ENCODE measurements around the gene ENOX1.

GRCh38 chr13:43220873-43221595 is 565.7 kb downstream of the ENOX1 start:
- no peak for TF ChIP-seq MAFK (IDR thresholded peaks at IDR 0.05; ENCODE audit: low read length)
- TF ChIP-seq CXXC5 (CRISPR knock-in tag; IDR thresholded peaks at IDR 0.05) = no peak
- no peak for TF ChIP-seq PML (IDR thresholded peaks at IDR 0.05; ENCODE audit: low read length)
- TF ChIP-seq ZNF318 (IDR thresholded peaks at IDR 0.05; ENCODE audit: borderline replicate concordance in 1 of 2, low read depth in 1 of 2) = no peak
- TF ChIP-seq ZBTB34 (CRISPR knock-in tag; IDR thresholded peaks at IDR 0.05) = no peak
- TF ChIP-seq ZNF224 (CRISPR knock-in tag; IDR thresholded peaks at IDR 0.05) = no peak
- no peak for TF ChIP-seq ATF2 (CRISPR knock-in tag; IDR thresholded peaks at IDR 0.05)
- TF ChIP-seq ARID2 (IDR thresholded peaks at IDR 0.05) = no peak
- TF ChIP-seq POLR2A (conservative IDR thresholded peaks at IDR 0.05) = no peak
